NCI-H2171 treated with DMSO at 0.1 percent for 48 hours (cell line): ENCODE results near the gene WDFY4.
"Not testable (repeated sequence)": the region's sequence is repeated elsewhere in the genome, so short reads cannot be mapped to it uniquely, and the experiment has no call there.

Source experiments
- DNase-seq: peaks from one replicate; lab custom pipeline; 2025; lab: John Stamatoyannopoulos, UW

WDFY4 gene, protein sequence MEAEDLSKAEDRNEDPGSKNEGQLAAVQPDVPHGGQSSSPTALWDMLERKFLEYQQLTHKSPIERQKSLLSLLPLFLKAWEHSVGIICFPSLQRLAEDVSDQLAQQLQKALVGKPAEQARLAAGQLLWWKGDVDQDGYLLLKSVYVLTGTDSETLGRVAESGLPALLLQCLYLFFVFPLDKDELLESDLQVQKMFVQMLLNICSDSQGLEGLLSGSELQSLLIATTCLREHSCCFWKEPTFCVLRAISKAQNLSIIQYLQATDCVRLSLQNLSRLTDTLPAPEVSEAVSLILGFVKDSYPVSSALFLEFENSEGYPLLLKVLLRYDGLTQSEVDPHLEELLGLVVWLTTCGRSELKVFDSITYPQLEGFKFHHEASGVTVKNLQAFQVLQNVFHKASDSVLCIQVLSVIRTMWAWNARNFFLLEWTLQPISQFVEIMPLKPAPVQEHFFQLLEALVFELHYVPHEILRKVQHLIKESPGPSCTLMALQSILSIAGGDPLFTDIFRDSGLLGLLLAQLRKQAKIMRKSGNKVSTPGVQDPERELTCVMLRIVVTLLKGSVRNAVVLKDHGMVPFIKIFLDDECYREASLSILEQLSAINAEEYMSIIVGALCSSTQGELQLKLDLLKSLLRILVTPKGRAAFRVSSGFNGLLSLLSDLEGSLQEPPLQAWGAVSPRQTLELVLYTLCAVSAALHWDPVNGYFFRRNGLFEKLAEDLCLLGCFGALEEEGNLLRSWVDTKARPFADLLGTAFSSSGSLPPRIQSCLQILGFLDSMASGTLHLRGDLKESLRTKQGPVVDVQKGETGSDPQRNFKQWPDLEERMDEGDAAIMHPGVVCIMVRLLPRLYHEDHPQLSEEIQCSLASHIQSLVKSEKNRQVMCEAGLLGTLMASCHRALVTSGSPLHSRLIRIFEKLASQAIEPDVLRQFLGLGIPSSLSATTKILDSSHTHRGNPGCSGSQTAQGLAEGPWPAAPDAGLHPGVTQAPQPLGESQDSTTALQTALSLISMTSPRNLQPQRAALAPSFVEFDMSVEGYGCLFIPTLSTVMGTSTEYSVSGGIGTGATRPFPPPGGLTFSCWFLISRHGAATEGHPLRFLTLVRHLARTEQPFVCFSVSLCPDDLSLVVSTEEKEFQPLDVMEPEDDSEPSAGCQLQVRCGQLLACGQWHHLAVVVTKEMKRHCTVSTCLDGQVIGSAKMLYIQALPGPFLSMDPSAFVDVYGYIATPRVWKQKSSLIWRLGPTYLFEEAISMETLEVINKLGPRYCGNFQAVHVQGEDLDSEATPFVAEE (N-terminal part only)

DNA sequence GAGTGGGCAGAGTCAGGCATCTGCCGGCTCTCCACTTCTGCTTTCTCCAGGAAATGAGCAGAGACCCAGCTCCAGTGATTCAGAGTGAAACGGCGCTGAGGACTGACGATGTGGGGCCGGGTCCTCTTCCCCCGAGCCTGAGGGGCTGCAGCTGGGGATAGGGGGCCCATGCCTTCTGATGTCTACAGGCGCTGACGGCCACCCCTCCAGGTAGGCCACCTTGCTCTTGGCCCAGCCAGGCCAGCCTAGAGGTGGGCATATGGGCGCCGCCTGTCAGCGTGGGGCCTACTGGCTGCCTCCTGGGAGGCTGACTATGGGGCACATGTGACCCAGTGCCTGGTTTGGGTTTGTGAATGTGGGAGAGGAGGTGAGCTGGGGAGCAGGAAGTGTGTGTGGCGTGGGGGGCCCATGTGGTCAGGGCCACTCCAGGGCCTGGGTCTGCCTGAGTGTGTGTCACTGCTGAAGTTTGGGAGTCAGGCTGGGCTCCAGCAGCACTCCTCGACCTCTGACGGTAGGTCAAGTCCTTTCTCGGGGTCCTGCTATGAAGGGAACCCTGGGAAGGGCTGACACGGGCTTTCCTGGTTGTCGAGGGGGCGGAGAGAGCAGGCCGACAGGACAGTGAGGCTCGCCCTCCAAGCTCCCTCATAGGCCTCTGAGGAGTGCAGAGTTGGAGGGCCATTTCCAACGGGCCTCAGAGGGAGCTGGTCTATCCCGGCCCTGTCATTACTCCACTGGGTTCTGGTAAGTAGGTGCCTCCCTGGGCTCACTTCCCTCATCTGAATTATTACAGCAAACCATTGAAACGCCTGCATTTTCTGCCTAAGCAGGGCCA, at the start of gene WDFY4:
WDFY4 (plus strand) TSS at position 82 of the 832 bp plus-strand sequence. CDS start 24,860 bp downstream, outside the sequence.
- DNase-seq: no peak

DNA sequence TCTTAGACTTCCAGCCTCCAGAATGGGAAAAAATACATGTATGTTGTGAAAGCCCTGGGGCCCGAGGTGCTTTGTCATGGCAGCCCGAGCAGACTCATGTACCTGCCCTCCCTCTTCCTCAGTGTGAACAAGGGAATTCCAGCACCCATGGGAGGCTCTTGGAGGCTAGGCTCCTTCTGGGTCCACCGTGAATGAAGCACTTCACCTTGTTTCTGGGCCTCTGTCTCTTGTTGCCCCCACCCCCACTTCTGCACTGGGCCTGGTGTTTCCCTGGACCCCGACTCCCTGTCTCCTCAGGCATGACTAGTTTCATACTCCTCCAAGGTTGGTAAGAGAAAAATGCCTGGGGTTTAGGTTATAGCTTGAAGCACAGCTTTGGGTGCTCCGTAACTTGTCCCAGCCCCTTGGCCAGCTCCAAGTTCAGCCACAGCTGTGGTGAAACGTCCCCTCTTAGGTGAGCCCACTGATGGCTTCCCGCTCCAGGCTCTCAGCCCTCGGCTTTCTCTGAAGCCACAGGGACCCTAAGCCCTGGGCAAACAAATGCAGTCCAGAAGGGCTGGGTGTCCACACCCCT, 49.6 kb upstream of the WDFY4 start:
- no peak for DNase-seq

DNA sequence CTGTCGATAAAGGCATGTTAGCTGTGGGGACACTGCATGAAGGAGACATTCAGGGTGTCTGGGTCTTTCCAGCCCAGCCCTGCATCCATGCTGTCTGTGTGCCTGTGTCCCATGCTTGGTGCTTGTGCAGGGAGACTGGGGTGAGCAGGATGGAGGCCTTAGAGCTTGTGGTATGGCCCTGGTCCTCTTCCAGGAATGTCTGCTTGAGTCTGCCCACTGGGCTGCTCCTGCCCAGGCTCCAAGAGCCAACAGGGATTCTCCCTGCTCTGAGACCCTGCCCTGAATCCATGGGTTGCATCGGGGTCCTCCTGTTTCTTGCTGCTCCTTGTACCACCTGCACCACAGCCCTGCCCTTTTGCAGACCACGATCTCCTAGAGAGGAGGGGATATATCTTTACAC, 48.4 kb upstream of the WDFY4 start:
- DNase-seq: no peak

DNA sequence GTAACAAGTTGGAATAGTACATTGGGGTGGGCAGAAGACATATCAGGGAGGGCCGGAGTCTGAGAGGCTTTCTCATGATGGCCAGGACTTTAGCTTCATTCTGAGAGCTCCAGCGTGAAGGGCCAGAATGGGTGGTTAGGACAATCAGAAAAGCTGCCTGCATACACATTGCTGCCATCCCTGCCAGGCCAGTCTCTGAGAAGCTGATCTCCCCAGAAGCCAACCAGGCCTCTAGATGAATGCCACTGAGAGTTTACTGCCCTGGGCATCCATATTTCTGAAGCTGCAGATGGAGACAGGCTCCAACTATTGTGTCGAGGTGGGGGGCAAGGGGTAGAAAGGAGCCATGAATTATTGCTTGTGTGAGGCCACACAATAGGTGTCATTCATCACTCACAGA, 47.8 kb upstream of the WDFY4 start:
- DNase-seq: no peak

DNA sequence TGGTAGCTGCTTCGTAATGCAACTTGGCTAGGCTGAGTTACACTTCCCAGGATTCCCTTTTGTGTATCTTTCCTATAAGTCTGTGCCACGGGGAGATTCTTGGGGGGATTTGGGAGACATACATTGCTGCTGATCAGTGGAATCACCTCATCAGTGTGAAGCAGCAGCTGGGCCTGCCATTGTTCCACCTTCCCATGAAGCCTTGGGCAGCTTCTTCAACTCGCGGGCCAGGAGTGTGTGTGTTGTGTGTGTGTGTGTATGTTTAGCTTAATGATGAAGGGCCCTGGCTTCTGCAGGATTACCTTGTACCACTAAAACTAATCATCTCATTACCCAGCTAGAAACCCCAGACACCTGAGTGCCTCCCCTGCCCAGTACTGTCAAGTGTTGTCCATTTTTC, 46.5 kb upstream of the WDFY4 start:
- no peak for DNase-seq

DNA sequence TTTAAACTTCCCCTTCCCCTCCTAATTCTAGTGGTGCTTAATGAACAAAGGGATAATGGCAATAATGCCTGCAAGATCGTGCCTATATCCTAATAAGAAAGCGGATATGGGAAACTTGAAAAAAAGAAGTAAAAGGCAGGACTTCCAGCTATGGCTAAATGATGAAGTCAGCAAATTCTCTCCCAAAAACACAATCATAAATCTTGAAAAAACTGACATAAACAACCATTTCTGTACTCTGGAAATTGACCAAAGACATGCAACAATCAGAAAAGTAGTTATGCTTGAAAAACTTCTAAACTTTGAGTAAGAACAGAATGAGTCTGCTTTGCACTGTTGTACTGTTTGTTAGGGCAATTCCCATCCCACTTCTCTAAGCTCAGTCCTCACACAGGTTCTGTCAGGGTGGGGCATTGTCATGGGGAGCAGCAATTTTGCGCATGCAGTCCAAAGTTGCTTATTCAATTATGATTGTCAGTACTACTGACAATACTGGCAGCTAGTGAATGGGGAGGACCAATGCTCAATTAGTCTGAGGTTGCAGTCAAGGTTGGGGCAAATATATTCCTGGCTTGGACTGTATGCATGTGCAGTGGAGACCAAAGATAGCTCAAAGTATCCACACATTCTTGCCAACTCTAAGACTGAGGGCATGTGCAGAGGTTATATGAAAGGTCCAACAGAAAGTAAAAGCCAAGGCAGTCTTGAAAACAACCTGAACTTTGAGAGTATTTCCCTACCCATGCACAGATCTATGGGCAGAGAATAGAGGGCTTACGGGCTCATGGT, 45.7 kb upstream of the WDFY4 start:
- DNase-seq: no peak

DNA sequence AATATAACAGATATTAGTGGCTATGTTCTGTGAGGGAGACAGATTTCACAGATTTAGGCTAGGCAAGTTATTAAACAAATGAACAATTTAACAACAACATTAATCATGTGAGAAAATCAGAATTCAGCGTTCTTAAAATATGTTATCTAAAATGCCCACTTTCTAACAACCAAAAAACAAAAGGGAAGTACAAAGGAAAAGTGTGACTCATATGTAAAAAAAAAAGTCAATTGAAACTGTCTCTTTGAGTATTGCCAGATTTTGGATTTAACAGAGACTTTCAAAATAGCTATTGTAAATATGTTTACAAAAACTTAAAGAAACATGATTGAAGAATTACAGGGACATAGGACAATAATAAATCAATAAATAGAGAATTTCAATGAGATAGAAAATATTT, 45.0 kb upstream of the WDFY4 start:
- DNase-seq: no peak

DNA sequence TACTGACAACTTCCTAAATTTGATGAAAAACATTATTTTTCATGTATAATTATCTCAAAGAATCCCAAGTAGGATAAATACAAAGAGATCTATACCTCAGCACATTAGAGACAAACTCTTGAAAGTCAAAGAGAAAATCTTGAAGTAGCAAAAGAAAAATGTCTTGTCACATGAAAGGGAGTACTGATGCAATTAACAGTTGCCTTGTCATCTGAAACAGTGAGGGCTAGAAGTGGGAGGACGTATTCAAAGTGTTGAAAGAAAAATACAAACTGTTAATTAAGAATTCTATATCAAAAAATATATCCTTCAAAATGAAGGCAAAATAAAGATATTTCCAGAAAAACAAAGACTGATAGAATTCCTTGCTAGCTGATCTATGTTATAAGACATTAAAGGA, 44.3 kb upstream of the WDFY4 start:
- no peak for DNase-seq

DNA sequence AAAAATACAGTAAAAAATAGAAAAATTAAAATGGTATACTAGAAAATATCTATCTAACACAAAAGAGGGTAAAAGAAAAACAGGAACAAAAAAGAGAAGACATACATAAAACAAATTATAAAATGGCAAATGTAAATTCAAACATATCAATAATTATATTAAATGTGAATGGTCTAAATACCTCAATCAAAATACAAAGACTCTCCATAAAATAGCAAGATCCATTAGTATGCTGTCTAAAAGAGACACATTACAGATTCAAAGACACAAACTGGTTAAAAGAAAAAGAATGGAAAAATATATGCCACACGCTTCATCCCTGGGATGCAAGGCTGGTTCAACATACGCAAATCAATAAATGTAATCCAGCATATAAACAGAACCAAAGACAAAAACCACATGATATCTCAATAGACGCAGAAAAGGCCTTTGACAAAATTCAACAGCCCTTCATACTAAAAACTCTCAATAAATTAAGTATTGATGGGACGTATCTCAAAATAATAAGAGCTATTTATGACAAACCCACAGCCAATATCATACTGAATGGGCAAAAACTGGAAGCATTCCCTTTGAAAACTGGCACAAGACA, 43.5 kb upstream of the WDFY4 start:
- DNase-seq: not testable (repeated sequence)

DNA sequence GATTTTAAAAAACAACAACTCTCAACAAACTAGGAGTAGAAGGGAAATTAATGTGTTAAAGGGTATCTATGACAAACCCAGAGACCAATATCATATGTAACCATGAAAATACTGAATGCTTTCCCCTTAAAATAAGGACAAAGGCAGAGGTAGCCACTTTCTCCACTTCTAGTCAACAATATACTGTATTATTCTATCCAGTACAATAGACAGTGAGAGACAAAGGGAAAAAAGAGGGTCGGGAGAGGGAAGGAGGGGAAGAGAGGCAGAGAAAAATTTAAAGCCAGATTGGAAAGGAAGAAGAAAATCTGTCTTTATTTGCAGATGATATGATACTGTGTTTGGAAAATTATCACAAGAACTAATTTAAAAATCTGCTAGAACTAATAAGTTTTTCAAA, 39.1 kb upstream of the WDFY4 start:
- no peak for DNase-seq

DNA sequence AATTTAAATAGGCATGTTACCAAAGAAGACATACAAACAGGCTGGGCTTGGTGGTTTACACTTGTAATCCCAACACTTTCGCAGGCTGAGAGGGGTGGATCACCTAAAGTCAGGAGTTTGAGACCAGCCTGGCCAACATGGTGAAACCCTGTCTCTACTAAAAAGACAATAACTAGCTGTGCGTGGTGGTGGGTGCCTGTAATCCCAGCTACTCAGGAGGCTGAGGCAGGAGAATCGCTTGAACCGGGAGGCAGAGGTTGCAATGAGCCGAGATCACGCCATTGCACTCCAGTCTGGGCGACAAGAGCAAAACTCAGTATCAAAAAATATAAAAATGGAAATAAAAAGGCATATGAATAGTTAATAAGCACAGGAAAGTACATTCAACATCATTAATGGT, 37.6 kb upstream of the WDFY4 start:
- DNase-seq: not testable (repeated sequence)

DNA sequence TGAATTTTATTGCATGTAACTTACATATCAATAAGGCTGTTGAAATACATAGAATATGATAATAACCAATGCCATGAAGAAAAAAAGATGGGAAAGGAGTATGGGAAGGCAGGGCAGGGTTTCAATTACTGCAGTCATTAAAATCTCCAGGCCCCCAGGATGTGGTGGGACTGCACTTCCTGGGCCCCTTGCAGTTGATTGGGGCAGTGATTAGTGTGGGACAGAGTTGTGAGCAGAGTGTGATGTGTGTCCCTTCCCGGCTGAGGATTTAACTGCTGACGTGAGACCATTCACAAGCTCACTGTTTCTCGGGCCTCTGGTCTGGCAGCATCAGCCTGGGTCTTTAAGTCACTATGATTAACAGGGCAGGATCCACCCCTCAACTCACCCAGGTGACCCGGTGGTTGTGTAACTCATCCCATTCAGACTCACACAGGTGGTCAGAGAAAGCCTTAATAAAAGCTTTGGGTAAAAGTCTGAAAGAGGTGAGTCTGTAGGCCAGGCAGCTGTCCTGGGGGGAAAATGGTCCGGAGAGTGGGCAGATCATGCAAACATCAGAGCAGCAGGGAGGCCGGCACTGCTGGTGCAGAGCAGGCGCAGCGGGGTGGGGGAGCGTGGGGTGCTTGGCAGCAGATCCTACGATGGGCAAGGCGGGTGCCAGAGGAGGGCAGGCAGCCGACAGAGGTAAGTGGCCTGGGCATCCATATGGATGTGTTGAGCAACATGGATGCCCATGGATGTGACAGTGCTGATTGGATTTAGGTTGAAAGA, 36.3 kb upstream of the WDFY4 start:
- no peak for DNase-seq

DNA sequence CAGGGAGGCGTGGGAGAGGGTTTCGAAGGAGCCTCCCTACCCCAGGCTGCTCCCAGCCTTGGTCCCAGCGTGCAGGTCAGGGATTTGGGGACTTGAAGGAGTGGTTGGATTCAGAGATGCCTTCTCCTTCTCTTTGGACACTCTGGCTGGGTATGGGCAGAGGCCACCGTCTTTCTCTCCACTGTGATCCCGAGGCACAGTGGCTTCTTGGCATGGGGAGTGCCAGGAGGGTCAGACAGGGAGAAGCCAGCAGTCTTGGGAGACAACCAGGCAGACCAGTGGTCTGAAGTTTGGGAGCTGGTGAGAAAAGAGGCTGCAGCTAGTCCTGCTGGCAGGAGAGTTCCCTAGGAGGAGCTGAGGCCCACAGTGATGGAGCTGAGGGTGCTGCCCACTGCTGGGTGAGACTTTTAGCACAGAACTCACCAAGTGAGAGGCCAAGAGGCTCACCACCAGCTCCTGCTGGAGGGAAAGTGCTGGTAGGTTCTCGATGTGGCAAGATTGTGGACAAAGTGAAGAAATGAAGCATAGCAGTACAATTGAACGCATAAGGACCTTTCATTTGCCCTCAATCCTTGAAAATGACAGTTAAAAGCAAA, 35.2 kb upstream of the WDFY4 start:
- DNase-seq: no peak

DNA sequence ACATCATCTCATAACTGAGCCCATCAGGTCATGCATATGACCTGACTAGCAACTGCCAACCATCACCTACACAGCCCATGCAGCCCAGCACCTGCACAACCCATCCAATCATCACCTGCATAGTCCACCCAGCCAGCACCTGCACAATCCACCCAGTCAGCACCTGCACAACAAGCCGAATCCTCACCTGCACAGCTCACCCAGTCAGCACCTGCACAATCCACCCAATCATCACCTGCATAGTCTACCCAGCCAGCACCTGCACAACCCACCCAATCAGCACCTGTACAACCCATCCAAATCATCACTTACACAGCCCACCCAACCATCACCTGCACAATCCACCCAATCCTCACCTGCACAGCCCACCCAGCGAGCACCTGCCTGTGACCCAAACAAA, 33.4 kb upstream of the WDFY4 start:
- no peak for DNase-seq

DNA sequence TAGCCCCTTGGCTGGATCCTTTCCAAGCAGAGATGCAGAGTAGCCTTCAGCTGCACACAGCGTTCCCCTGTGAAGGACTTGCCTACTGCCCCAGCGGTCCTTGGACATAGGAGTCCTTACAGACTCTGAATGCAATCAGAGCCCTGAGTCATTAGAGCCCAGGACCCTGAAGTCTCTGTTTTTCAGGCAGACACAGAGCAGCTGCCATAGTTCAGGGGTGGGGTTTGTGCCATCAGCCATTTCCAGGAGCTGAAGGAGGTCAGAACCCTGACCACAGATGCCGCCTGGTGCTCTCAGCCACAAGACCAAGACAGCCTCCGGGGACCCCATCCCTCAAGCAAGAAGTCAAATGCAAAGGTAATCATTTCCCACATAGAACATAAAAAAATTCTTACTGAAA, 32.8 kb upstream of the WDFY4 start:
- no peak for DNase-seq

DNA sequence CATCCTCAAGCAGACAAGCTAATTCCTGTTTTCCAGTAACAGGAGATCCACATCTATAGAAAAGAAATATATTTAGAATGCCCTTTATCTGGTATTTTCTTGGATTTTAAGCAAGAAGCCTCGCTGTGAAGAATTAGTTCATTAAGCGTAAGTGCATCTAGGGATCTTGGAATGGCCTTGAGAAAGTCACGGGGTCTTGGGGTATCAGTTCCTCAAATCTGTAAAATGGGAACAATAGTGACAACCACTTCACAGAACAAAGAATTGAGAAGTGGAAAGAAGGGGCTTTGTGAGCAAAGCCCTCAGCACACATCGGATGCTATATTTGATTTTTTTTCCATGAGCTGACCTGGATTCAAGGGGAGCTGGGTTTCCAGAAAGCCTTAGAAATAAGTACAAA, 32.3 kb upstream of the WDFY4 start:
- DNase-seq: no peak

DNA sequence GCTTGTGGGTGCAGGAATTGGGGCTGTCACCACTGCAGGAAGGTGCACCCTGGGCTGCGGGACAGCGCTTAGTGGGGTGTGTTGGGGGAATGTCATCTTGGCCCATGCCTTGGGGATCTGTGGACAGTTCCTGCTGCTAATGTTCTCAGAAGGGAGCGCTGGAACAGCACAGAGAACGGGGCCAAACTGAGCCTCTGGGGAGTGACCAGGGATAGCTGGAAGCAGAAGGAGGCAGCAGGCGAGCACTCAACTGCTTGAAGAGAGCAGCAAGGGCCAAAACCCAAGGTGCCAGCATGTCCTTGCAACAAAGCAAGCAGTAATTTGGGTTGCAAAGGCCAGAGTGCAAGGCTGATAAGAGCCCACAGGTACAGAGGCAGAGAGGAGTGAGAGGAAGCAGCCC, 31.3 kb upstream of the WDFY4 start:
- DNase-seq: no peak

DNA sequence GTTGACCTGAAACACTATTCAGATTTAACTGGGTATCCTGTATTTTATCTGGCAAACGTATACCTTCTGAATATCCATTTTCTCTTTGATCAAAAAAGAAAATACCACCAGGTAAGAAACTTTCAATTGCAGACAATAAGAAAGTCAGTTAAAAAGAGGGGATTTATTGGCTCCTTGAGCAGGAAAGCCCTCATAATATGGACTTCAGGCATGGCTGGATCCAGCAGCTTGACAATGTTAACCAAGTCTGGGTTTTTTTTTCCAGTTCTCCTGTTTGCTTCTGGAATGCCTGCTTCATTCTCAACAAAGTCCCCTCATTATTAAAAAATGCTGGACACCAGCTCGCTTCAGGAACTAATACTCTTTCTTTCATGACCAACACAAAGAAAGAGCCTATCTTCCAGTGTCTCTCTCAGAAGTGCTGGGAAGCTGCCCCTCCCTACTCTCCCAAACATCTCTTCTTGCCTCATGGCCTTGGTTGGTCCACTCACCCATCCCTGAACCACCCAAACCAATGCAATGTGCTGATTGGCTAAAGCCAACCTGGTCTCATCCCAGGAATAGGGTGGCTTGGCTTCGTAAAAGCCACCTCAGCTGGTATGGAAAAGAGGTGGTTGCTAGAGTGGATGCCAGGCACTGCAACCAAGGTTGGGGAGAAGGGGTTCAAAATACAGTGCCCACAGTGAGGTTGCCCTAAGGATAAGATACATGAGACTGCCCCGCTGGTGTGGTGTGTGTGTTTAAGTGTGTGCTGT, 30.6 kb upstream of the WDFY4 start:
- no peak for DNase-seq
